AG04449 (cell line): ENCODE results near the gene NUDT17.

Experiments used
- CTCF ChIA-PET: fragments of 350-600 bp; formaldehyde crosslinking; extraction: SDS; loops from one replicate; lab custom pipeline; 2021; ENCODE audit warnings: antibody characterized with exemption; lab: Yijun Ruan, JAX
- POLR2A ChIA-PET: fragments of 400-600, 350-600 bp; formaldehyde crosslinking; extraction: SDS; loops from one replicate; lab custom pipeline; 2020; ENCODE audit warnings: antibody characterized with exemption, inconsistent platforms; lab: Yijun Ruan, JAX
- DNase-seq: peaks from one replicate; pipeline ENCODE4 v3.0.0-alpha.2; 2010; ENCODE audit warnings: low read depth, low spot score
- H3K4me3 ChIP-seq: 2 replicates; pipeline ENCODE4 v1.5.1; 2011; ENCODE audit warnings: low read depth, mild to moderate bottlenecking, control low read depth, low read length
- CTCF ChIP-seq: IDR thresholded peaks from one replicate; pipeline ENCODE4 v1.5.1; 2011; ENCODE audit warnings: mild to moderate bottlenecking, moderate library complexity, low read length, control low read depth, inconsistent platforms; ENCODE audit not compliant: insufficient read depth; ENCODE audit errors: missing control alignments

NUDT17 gene

GRCh38 chr1:145845514-145846161 is at the start of gene NUDT17:
TSS of gene NUDT17 (plus strand) at chr1:145845630. CDS start at chr1:145845641, 11 bp downstream.
- POLR2A ChIA-PET, result interaction anchor here (0.5 to 7.5 kb wide), 8 partner anchors 11 to 171 kb away, joined by 3 to 80 read pairs (median 4); partner anchors contain the start of genes PIAS3, POLR3C and RNF115
- CTCF ChIA-PET, result interaction anchor here (0.7 to 10.9 kb wide), 46 partner anchors 7 to 202 kb away, joined by 3 to 252 read pairs (median 4); partner anchors contain the start of genes ANKRD34A, ANKRD35, ITGA10 and PEX11B
- TF ChIP-seq CTCF, result peak; percentile 94
- DNase-seq, result no peak
- peak within 1 kb of the TSS; percentile 70 for H3K4me3 ChIP-seq

GRCh38 chr1:145796753-145797152 is 48.7 kb upstream of the NUDT17 start:
- POLR2A ChIA-PET, result no interaction called here
- DNase-seq, result no peak
- no peak overlapping the region for H3K4me3 ChIP-seq
- no peak for TF ChIP-seq CTCF
- CTCF ChIA-PET, result no interaction called here

GRCh38 chr1:145799806-145800205 is 45.6 kb upstream of the NUDT17 start:
- no peak for TF ChIP-seq CTCF
- CTCF ChIA-PET, result no interaction called here
- H3K4me3 ChIP-seq, result no peak overlapping the region
- POLR2A ChIA-PET, result no interaction called here
- no peak for DNase-seq

GRCh38 chr1:145804235-145805045 is 41.0 kb upstream of the NUDT17 start:
- no peak for TF ChIP-seq CTCF
- ChIA-PET POLR2A (interaction anchor here (0.8 kb wide), 1 partner anchor 53 kb away, joined by 4 read pairs; no protein-coding TSS in a partner anchor), CTCF (interaction anchor here (1.2 kb wide), 1 partner anchor 18 kb away, joined by 3 read pairs; no protein-coding TSS in a partner anchor)
- H3K4me3 ChIP-seq, result no peak overlapping the region
- no peak for DNase-seq

GRCh38 chr1:145805057-145805456 is 40.4 kb upstream of the NUDT17 start:
- ChIA-PET CTCF (interaction anchor here (0.9 to 3.2 kb wide), 3 partner anchors 19 to 87 kb away, joined by 3 to 9 read pairs (median 3); partner anchors contain the start of gene NUDT17), POLR2A (no interaction called here)
- no peak overlapping the region for H3K4me3 ChIP-seq
- TF ChIP-seq CTCF, result no peak
- no peak for DNase-seq

- DNase-seq, result no peak
- ChIA-PET CTCF (interaction anchor here (3.2 kb wide), 1 partner anchor 39 kb away, joined by 9 read pairs; the partner anchor contains the start of gene NUDT17), POLR2A (no interaction called here)
- H3K4me3 ChIP-seq, result no peak overlapping the region
- no peak for TF ChIP-seq CTCF
These were observed 39.0 kb upstream of the NUDT17 start for GRCh38 chr1:145806408-145806807.
